H9 (cell line): ENCODE data around the gene RRBP1. TPM values are rescaled to one million over a fixed set of nuclear protein-coding genes. Genes with fewer than 3 reads are reported as not detected.

Source experiments
- DNase-seq: peaks from one replicate; pipeline ENCODE4 v3.0.0-alpha.2; 2017
- H2AFZ ChIP-seq: one replicate; pipeline ENCODE4 v1.6.1; 2013; ENCODE audit warnings: mild to moderate bottlenecking, low read length, control low read depth, moderate library complexity
- H2AK5ac ChIP-seq: 2 replicates; pipeline ENCODE4 v1.6.1; 2013; ENCODE audit warnings: low read length, control low read depth, mixed read lengths; ENCODE audit not compliant: insufficient read length
- H2BK120ac ChIP-seq: one replicate; pipeline ENCODE4 v1.6.1; 2013; ENCODE audit warnings: low read depth, mild to moderate bottlenecking, low read length, control low read depth, inconsistent platforms; ENCODE audit not compliant: poor library complexity, severe bottlenecking
- H2BK12ac ChIP-seq: 2 replicates; pipeline ENCODE4 v1.6.1; 2013; ENCODE audit warnings: low read length, control low read depth, mixed read lengths, low read depth; ENCODE audit not compliant: insufficient read length
- H2BK15ac ChIP-seq: 2 replicates; pipeline ENCODE4 v1.6.1; 2013; ENCODE audit warnings: low read depth, low read length, control low read depth
- H2BK20ac ChIP-seq: one replicate; pipeline ENCODE4 v1.6.1; 2013; ENCODE audit warnings: low read depth, mild to moderate bottlenecking, low read length, control low read depth, inconsistent platforms; ENCODE audit not compliant: poor library complexity, severe bottlenecking
- H2BK5ac ChIP-seq: 2 replicates; pipeline ENCODE4 v1.6.1; 2013; ENCODE audit warnings: low read length, control low read depth, mixed read lengths; ENCODE audit not compliant: insufficient read length
- H3K14ac ChIP-seq: 2 replicates; pipeline ENCODE4 v1.6.1; 2013; ENCODE audit warnings: low read length, control low read depth; ENCODE audit not compliant: insufficient read depth
- H3K18ac ChIP-seq: 2 replicates; pipeline ENCODE4 v1.6.1; 2013; ENCODE audit warnings: low read depth, mild to moderate bottlenecking, mixed read lengths, low read length, control low read depth; ENCODE audit not compliant: insufficient read length
- H3K23ac ChIP-seq: 2 replicates; pipeline ENCODE4 v1.6.1; 2013; ENCODE audit warnings: low read length, control low read depth, mixed read lengths, low read depth; ENCODE audit not compliant: insufficient read length
- H3K23me2 ChIP-seq: 2 replicates; pipeline ENCODE4 v1.6.1; 2013; ENCODE audit warnings: low read depth, mild to moderate bottlenecking, mixed read lengths, low read length, control low read depth; ENCODE audit not compliant: insufficient read length, poor library complexity, severe bottlenecking
- H3K27ac ChIP-seq: 2 replicates; pipeline ENCODE4 v1.5.1; 2013; ENCODE audit warnings: low read length, control low read depth, mixed read lengths, low read depth; ENCODE audit not compliant: insufficient read length
- H3K27me3 ChIP-seq: 2 replicates; pipeline ENCODE4 v1.6.1; 2013; ENCODE audit warnings: low read length, control low read depth, inconsistent platforms; ENCODE audit not compliant: insufficient read depth
- H3K4ac ChIP-seq: 2 replicates; pipeline ENCODE4 v1.6.1; 2013; ENCODE audit warnings: low read depth, mild to moderate bottlenecking, control low read depth, inconsistent platforms, low read length, moderate library complexity
- H3K4me1 ChIP-seq: 2 replicates; pipeline ENCODE4 v1.6.1; 2013; ENCODE audit warnings: low read length, control low read depth, inconsistent platforms; ENCODE audit not compliant: insufficient read depth
- H3K4me2 ChIP-seq: 2 replicates; pipeline ENCODE4 v1.6.1; 2013; ENCODE audit warnings: low read length, control low read depth, mixed read lengths; ENCODE audit not compliant: insufficient read length, insufficient read depth
- H3K56ac ChIP-seq: 2 replicates; pipeline ENCODE4 v1.6.1; 2013; ENCODE audit warnings: low read depth, mild to moderate bottlenecking, mixed read lengths, low read length, control low read depth; ENCODE audit not compliant: insufficient read length
- H3K79me1 ChIP-seq: 2 replicates; pipeline ENCODE4 v1.6.1; 2013; ENCODE audit warnings: low read depth, mild to moderate bottlenecking, moderate library complexity, low read length, control low read depth, inconsistent platforms; ENCODE audit not compliant: insufficient read depth, poor library complexity, severe bottlenecking
- H3K79me2 ChIP-seq: 2 replicates; pipeline ENCODE4 v1.6.1; 2013; ENCODE audit warnings: low read length, control low read depth, inconsistent platforms; ENCODE audit not compliant: insufficient read depth
- H3K9ac ChIP-seq: 2 replicates; pipeline ENCODE4 v1.6.1; 2013; ENCODE audit warnings: low read length, control low read depth, mixed read lengths; ENCODE audit not compliant: insufficient read length; ENCODE audit errors: extremely low read depth
- H3K9me3 ChIP-seq: one replicate; pipeline ENCODE4 v1.6.1; 2013; ENCODE audit warnings: low read depth, low read length, inconsistent platforms; ENCODE audit not compliant: control insufficient read depth
- H3T11ph ChIP-seq: one replicate; pipeline ENCODE4 v1.6.1; 2013; ENCODE audit warnings: mild to moderate bottlenecking, low read length, control low read depth, inconsistent platforms
- H4K20me1 ChIP-seq: one replicate; pipeline ENCODE4 v1.6.1; 2013; ENCODE audit not compliant: control insufficient read depth, insufficient read length, insufficient read depth
- H4K5ac ChIP-seq: 2 replicates; pipeline ENCODE4 v1.6.1; 2013; ENCODE audit warnings: low read depth, mild to moderate bottlenecking, mixed read lengths, low read length, control low read depth; ENCODE audit not compliant: insufficient read length
- H4K8ac ChIP-seq: replicated peaks from 2 replicates; pipeline ENCODE4 v1.6.1; 2013; ENCODE audit warnings: low read length, control low read depth, mixed read lengths, low read depth; ENCODE audit not compliant: insufficient read length
- H4K91ac ChIP-seq: 2 replicates; pipeline ENCODE4 v1.6.1; 2013; ENCODE audit warnings: low read depth, mild to moderate bottlenecking, moderate library complexity, mixed read lengths, low read length, control low read depth; ENCODE audit not compliant: insufficient read length
- H3K27ac Mint-ChIP-seq, 3 experiments: 2 replicates in 2 of 3; 3 replicates in 1 of 3; pipeline ENCODE4 v1.8.0; 2020 to 2021; ENCODE audit warnings: mixed read lengths in 3 of 3, mild to moderate bottlenecking in 1 of 3, moderate library complexity in 1 of 3
- H3K27me3 Mint-ChIP-seq: 2 replicates; pipeline ENCODE4 v1.8.0; 2021; ENCODE audit warnings: low read depth, mild to moderate bottlenecking, moderate library complexity, mixed read lengths
- H3K36me3 Mint-ChIP-seq, 3 experiments: 2 replicates in 2 of 3; 3 replicates in 1 of 3; pipeline ENCODE4 v1.8.0; 2020 to 2021; ENCODE audit warnings: low read depth in 3 of 3, mixed read lengths in 3 of 3; ENCODE audit not compliant: insufficient read depth in 1 of 3
- H3K4me1 Mint-ChIP-seq, 2 experiments: 2 replicates each; pipeline ENCODE4 v1.8.0; 2020; ENCODE audit warnings: mixed read lengths in 2 of 2
- H3K4me3 Mint-ChIP-seq, 2 experiments: 2 replicates in 1 of 2; 3 replicates in 1 of 2; pipeline ENCODE4 v1.8.0; 2020 to 2021; ENCODE audit warnings: mild to moderate bottlenecking in 2 of 2, mixed read lengths in 2 of 2, moderate library complexity in 1 of 2
- H3K9me3 Mint-ChIP-seq, 2 experiments: 2 replicates in 1 of 2; 3 replicates in 1 of 2; pipeline ENCODE4 v1.8.0; 2020; ENCODE audit warnings: mild to moderate bottlenecking in 2 of 2, mixed read lengths in 2 of 2, moderate library complexity in 1 of 2
- CTCF ChIP-seq: fragments of 200-600 bp; sonication (generic); conservative IDR thresholded peaks from 3 replicates; pipeline ENCODE4 v1.8.0; 2021; ENCODE audit warnings: antibody characterized with exemption, mild to moderate bottlenecking
- WGBS: extraction: QIAGEN DNeasy Blood & Tissue Kit; methylation state at CpG from one replicate; pipeline ENCODE4 v1.1.7; 2013; ENCODE audit warnings: missing lambda C conversion rate, low lambda C conversion rate, mixed read lengths; ENCODE audit not compliant: insufficient read length; ENCODE audit errors: extremely low coverage; 5-methylcytosine and 5-hydroxymethylcytosine counted together
- total RNA-seq: library from RNA; stranded (reverse); gene quantifications from 2 replicates; pipeline ENCODE4 v1.2.1, GENCODE V29; 2021

RRBP1 gene
- total RNA-seq, 1 experiment from 2014 or later, result 97.8 TPM

DNA sequence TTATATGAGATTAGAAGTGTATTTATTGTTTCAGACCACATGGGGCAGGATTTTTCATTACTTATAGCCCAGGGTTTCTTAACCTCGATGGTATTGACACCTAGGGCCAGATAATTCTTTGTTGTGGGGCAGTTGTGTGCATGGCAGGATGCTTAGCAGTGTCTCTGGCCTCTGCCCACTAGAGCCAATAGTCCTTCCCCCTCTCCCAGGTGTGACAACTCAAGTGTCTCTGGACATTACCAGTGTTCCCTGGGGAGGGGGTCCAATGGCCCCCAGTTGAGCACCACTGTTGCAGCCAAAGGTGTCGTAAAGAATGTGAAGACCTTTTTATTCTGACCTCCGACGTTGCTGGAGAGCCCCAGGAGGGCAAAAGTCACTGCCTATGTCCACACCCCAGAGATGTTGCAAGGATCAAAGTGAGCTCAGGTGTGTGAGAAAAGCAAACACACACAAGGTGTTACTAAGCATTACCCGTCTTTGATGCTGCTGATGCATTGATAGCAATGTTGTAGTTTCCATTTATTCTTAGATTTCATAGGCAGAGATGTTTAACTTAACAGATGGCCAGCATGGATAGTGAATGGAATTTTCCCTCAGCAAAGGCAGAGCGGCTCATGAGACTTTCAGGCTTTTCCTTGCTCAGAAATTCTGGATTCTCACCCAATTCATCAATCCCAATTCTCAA is 39.9 kb upstream of the RRBP1 start:
- H3K9ac ChIP-seq, result no peak overlapping the region
- no peak overlapping the region for H2BK15ac ChIP-seq
- no peak overlapping the region for H3K27ac ChIP-seq
- H3K14ac ChIP-seq, result no peak overlapping the region
- no peak overlapping the region for H3K4ac ChIP-seq
- Mint-ChIP-seq H3K4me1 (peaks cover 3% of the 10 kb centered on the region in 2 experiments), H3K27me3 (peaks cover 10% of the 10 kb centered on the region), H3K36me3 (no peaks in the 10 kb centered on the region), H3K4me3 (no peak overlapping the region), H3K27ac (no peak overlapping the region), H3K9me3 (no peaks in the 10 kb centered on the region; a peak in 2 of 5 replicates)
- no peaks in the 10 kb centered on the region for H3K4me1 ChIP-seq
- no peak; the same call in 2 of the 3 replicates for TF ChIP-seq CTCF
- H3K18ac ChIP-seq, result no peak overlapping the region
- no peak overlapping the region for H3K23ac ChIP-seq
- H4K5ac ChIP-seq, result no peak overlapping the region
- H3K27me3 ChIP-seq, result no peaks in the 10 kb centered on the region
- no peak for DNase-seq
- H3K4me2 ChIP-seq, result no peak overlapping the region
- no peaks in the 10 kb centered on the region for H3K79me1 ChIP-seq
- no peak overlapping the region for H3K56ac ChIP-seq
- H4K8ac ChIP-seq, result no peak overlapping the region
- no peaks in the 10 kb centered on the region for H3K9me3 ChIP-seq
- no peak overlapping the region for H2BK5ac ChIP-seq
- H2AFZ ChIP-seq, result no peak overlapping the region
- no peak overlapping the region for H4K91ac ChIP-seq
- H2BK120ac ChIP-seq, result no peak overlapping the region
- H3K79me2 ChIP-seq, result no peaks in the 10 kb centered on the region
- no peak overlapping the region for H3T11ph ChIP-seq
- no peak overlapping the region for H2AK5ac ChIP-seq
- H2BK20ac ChIP-seq, result no peak overlapping the region
- no CpG with 5 or more reads among the region's 6 CpGs for WGBS
- H2BK12ac ChIP-seq, result no peak overlapping the region
- H4K20me1 ChIP-seq, result no peaks in the 10 kb centered on the region
- no peaks in the 10 kb centered on the region for H3K23me2 ChIP-seq
